DND-41 (cell line): ENCODE measurements around the gene CCDC51.

Source experiments
- EZH2 ChIP-seq: IDR thresholded peaks from 3 replicates; pipeline ENCODE4 v1.6.1; 2012; ENCODE audit warnings: borderline replicate concordance, low read depth, mild to moderate bottlenecking, moderate library complexity, low read length, inconsistent platforms; ENCODE audit not compliant: severe bottlenecking
- TF ChIP-seq, protein P1 (sequence below): IDR thresholded peaks from 2 replicates; pipeline ENCODE4 v1.5.1; 2012; ENCODE audit warnings: borderline replicate concordance, low read length, moderate library complexity, mild to moderate bottlenecking; ENCODE audit not compliant: poor library complexity, severe bottlenecking; ENCODE audit errors: extremely low read depth

DNA sequence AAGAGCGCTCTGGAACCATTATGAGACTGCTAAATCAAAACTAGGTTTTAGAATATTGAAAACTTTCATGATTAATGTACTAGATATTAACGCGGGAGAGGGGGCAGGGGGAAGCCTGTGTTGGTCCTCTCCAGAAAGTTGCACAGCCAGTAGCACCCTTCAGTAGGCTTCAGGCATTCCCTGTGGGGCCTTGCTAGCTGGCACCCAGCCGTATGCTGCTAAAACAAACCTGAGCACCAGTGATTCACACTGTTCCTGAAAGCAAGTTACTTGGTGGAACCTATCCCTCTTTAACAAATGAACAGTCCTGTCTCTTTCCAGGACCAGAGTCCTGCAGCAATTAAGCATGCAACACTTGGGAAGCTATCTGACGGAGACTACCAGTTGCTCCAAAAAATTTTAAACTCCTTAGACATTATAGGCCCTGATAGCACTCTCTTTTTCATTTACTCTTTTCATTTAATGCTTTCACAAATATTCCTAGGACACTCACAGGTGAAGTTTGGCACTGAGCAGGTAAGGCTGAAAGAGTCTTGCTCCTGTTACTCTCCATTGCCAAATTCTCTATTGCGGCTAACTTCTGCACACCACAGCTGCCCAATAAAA lies 5.5 kb upstream of the CCDC51 start:
- TF ChIP-seq, protein P1, sequence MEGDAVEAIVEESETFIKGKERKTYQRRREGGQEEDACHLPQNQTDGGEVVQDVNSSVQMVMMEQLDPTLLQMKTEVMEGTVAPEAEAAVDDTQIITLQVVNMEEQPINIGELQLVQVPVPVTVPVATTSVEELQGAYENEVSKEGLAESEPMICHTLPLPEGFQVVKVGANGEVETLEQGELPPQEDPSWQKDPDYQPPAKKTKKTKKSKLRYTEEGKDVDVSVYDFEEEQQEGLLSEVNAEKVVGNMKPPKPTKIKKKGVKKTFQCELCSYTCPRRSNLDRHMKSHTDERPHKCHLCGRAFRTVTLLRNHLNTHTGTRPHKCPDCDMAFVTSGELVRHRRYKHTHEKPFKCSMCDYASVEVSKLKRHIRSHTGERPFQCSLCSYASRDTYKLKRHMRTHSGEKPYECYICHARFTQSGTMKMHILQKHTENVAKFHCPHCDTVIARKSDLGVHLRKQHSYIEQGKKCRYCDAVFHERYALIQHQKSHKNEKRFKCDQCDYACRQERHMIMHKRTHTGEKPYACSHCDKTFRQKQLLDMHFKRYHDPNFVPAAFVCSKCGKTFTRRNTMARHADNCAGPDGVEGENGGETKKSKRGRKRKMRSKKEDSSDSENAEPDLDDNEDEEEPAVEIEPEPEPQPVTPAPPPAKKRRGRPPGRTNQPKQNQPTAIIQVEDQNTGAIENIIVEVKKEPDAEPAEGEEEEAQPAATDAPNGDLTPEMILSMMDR, result no peak
- TF ChIP-seq EZH2, result no peak
